WTC11 (cell line): ENCODE measurements around the gene SERPINB5. TPM values are rescaled to one million over a fixed set of nuclear protein-coding genes. Genes with fewer than 3 reads are reported as not detected.

Experiments used
- ATAC-seq: fragments of 200-7000 bp; cut with Tn5 transposase; 2 replicates; pipeline ENCODE4 v1.10.0; 2021; ENCODE audit warnings: mild to moderate bottlenecking, moderate library complexity
- CTCF ChIA-PET: fragments of 300-600 bp; sonication (Branson Sonifier 250); formaldehyde crosslinking; loops from one replicate; lab custom pipeline; 2021; ENCODE audit warnings: antibody characterized with exemption; lab: Charles Lee
- POLR2A ChIA-PET: fragments of 350-600 bp; sonication (Branson Sonifier 250); formaldehyde crosslinking; loops from one replicate; lab custom pipeline; 2021; ENCODE audit warnings: antibody characterized with exemption; lab: Charles Lee
- DNase-seq: peaks from one replicate; pipeline ENCODE4 v3.0.0; 2021; ENCODE audit warnings: low spot score
- H3K27ac Mint-ChIP-seq: 2 replicates; pipeline ENCODE4 v1.8.0; 2021; ENCODE audit warnings: mixed read lengths
- H3K27me3 Mint-ChIP-seq: 2 replicates; pipeline ENCODE4 v1.8.0; 2021; ENCODE audit warnings: low read depth, mild to moderate bottlenecking, moderate library complexity, mixed read lengths
- H3K36me3 Mint-ChIP-seq: 2 replicates; pipeline ENCODE4 v1.8.0; 2021; ENCODE audit warnings: mixed read lengths
- H3K4me1 Mint-ChIP-seq: 2 replicates; pipeline ENCODE4 v1.8.0; 2022; ENCODE audit warnings: mixed read lengths
- H3K4me3 Mint-ChIP-seq: 2 replicates; pipeline ENCODE4 v1.8.0; 2021; ENCODE audit warnings: mild to moderate bottlenecking, moderate library complexity, mixed read lengths
- H3K9me3 Mint-ChIP-seq: 2 replicates; pipeline ENCODE4 v1.8.0; 2021; ENCODE audit warnings: mixed read lengths
- ARID4B ChIP-seq: sonication (generic); formaldehyde crosslinking; IDR thresholded peaks from 2 replicates; pipeline ENCODE4 v1.8.0; 2023; ENCODE audit warnings: missing genetic modification reagents, mild to moderate bottlenecking, borderline replicate concordance
- ATF1 ChIP-seq: sonication (generic); formaldehyde crosslinking; IDR thresholded peaks from 2 replicates; pipeline ENCODE4 v1.8.1; 2023; ENCODE audit warnings: mild to moderate bottlenecking, moderate library complexity, missing genetic modification reagents
- CTCF ChIP-seq: fragments of 200-600 bp; IDR thresholded peaks from 2 replicates; pipeline ENCODE4 v1.8.0; 2022; ENCODE audit warnings: antibody characterized with exemption
- FOXK1 ChIP-seq: sonication (generic); formaldehyde crosslinking; IDR thresholded peaks from 2 replicates; pipeline ENCODE4 v1.8.0; 2022; ENCODE audit warnings: mild to moderate bottlenecking, moderate library complexity, missing genetic modification reagents
- IRF1 ChIP-seq: sonication (generic); formaldehyde crosslinking; IDR thresholded peaks from 2 replicates; pipeline ENCODE4 v1.8.0; 2023; ENCODE audit warnings: missing genetic modification reagents
- PRRX2 ChIP-seq: fragments of 250-450 bp; sonication (Bioruptor Pico); IDR thresholded peaks from 2 replicates; pipeline ENCODE4 v1.8.0; 2021; ENCODE audit warnings: mild to moderate bottlenecking
- ZNF121 ChIP-seq: sonication (generic); formaldehyde crosslinking; IDR thresholded peaks from 2 replicates; pipeline ENCODE4 v1.8.0; 2023; ENCODE audit warnings: missing genetic modification reagents
- ZNF281 ChIP-seq: sonication (generic); formaldehyde crosslinking; IDR thresholded peaks from 2 replicates; pipeline ENCODE4 v1.8.0; 2023; ENCODE audit warnings: mild to moderate bottlenecking, missing genetic modification reagents
- total RNA-seq: library from RNA; stranded (reverse); gene quantifications from 3 replicates; pipeline ENCODE4 v1.2.3, GENCODE V29; 2021
- TF ChIP-seq, protein P1 (sequence below): fragments of 250-450 bp; sonication (Bioruptor Pico); IDR thresholded peaks from 2 replicates; pipeline ENCODE4 v2.1.2; 2022; ENCODE audit warnings: mild to moderate bottlenecking, moderate library complexity
- TF ChIP-seq, protein P2 (sequence below): fragments of 250-450 bp; sonication (Bioruptor Pico); IDR thresholded peaks from 2 replicates; pipeline ENCODE4 v1.9.0; 2021; ENCODE audit warnings: mild to moderate bottlenecking

SERPINB5 gene
- total RNA-seq, 1 experiment from 2014 or later = 0.17 TPM

- Mint-ChIP-seq H3K27ac (no peak overlapping the region), H3K4me1 (no peaks in the 10 kb centered on the region), H3K4me3 (no peak overlapping the region), H3K36me3 (no peaks in the 10 kb centered on the region), H3K9me3 (no peaks in the 10 kb centered on the region), H3K27me3 (no peaks in the 10 kb centered on the region)
- ChIA-PET POLR2A (no interaction called here), CTCF (no interaction called here)
- TF ChIP-seq, protein P1, sequence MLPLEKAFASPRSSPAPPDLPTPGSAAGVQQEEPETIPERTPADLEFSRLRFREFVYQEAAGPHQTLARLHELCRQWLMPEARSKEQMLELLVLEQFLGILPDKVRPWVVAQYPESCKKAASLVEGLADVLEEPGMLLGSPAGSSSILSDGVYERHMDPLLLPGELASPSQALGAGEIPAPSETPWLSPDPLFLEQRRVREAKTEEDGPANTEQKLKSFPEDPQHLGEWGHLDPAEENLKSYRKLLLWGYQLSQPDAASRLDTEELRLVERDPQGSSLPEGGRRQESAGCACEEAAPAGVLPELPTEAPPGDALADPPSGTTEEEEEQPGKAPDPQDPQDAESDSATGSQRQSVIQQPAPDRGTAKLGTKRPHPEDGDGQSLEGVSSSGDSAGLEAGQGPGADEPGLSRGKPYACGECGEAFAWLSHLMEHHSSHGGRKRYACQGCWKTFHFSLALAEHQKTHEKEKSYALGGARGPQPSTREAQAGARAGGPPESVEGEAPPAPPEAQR (CRISPR knock-in tag) = no peak
- TF ChIP-seq FOXK1 = no peak
- DNase-seq (no peak), ATAC-seq (no peak)
These were observed 18.9 kb downstream of the SERPINB5 start for GRCh38 chr18:63495675-63496074.

GRCh38 chr18:63505566-63506335 is 29.0 kb downstream of the SERPINB5 start:
- Mint-ChIP-seq H3K27me3 (no peaks in the 10 kb centered on the region), H3K4me3 (no peak overlapping the region), H3K4me1 (peaks cover 2% of the 10 kb centered on the region; the same call in 1 of the 2 replicates), H3K36me3 (no peaks in the 10 kb centered on the region), H3K9me3 (no peaks in the 10 kb centered on the region), H3K27ac (no peak overlapping the region)
- ChIA-PET CTCF (interaction anchor here (0.7 to 1.8 kb wide), 15 partner anchors 8 to 489 kb away, joined by 3 to 9 read pairs (median 3); partner anchors contain the start of gene VPS4B), POLR2A (no interaction called here)
- TF ChIP-seq ZNF121 (CRISPR knock-in tag) = peak; percentile 68; the same call in 1 of the 2 replicates
- TF ChIP-seq PRRX2 (CRISPR knock-in tag) = no peak
- no peak for TF ChIP-seq ATF1 (CRISPR knock-in tag)
- no peak for TF ChIP-seq ZNF281
- TF ChIP-seq, protein P2, sequence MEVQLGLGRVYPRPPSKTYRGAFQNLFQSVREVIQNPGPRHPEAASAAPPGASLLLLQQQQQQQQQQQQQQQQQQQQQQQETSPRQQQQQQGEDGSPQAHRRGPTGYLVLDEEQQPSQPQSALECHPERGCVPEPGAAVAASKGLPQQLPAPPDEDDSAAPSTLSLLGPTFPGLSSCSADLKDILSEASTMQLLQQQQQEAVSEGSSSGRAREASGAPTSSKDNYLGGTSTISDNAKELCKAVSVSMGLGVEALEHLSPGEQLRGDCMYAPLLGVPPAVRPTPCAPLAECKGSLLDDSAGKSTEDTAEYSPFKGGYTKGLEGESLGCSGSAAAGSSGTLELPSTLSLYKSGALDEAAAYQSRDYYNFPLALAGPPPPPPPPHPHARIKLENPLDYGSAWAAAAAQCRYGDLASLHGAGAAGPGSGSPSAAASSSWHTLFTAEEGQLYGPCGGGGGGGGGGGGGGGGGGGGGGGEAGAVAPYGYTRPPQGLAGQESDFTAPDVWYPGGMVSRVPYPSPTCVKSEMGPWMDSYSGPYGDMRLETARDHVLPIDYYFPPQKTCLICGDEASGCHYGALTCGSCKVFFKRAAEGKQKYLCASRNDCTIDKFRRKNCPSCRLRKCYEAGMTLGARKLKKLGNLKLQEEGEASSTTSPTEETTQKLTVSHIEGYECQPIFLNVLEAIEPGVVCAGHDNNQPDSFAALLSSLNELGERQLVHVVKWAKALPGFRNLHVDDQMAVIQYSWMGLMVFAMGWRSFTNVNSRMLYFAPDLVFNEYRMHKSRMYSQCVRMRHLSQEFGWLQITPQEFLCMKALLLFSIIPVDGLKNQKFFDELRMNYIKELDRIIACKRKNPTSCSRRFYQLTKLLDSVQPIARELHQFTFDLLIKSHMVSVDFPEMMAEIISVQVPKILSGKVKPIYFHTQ (CRISPR knock-in tag) = no peak
- TF ChIP-seq CTCF = peak; percentile 79
- no peak for TF ChIP-seq ARID4B (CRISPR knock-in tag)
- TF ChIP-seq IRF1 = no peak
- peak; percentile 75 for DNase-seq
- peak; percentile 89 for ATAC-seq
